C4-2B (cell line): ENCODE measurements around the gene EGR4.

Experiments
- ZFX ChIP-seq: fragments of 450-650 bp; IDR thresholded peaks from 2 replicates; pipeline ENCODE4 v1.6.1; 2017
- TF ChIP-seq, protein P1 (sequence below): fragments of 450-650 bp; conservative IDR thresholded peaks from 2 replicates; pipeline ENCODE4 v1.5.1; 2017; ENCODE audit warnings: mild to moderate bottlenecking

- TF ChIP-seq, protein P1, sequence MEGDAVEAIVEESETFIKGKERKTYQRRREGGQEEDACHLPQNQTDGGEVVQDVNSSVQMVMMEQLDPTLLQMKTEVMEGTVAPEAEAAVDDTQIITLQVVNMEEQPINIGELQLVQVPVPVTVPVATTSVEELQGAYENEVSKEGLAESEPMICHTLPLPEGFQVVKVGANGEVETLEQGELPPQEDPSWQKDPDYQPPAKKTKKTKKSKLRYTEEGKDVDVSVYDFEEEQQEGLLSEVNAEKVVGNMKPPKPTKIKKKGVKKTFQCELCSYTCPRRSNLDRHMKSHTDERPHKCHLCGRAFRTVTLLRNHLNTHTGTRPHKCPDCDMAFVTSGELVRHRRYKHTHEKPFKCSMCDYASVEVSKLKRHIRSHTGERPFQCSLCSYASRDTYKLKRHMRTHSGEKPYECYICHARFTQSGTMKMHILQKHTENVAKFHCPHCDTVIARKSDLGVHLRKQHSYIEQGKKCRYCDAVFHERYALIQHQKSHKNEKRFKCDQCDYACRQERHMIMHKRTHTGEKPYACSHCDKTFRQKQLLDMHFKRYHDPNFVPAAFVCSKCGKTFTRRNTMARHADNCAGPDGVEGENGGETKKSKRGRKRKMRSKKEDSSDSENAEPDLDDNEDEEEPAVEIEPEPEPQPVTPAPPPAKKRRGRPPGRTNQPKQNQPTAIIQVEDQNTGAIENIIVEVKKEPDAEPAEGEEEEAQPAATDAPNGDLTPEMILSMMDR: no peak
- no peak for TF ChIP-seq ZFX
These were observed 328 bp downstream of the EGR4 start for GRCh38 chr2:73292906-73293533.
